Measurements from ENCODE around the gene CLOCK.

- TF ChIP-seq POLR2AphosphoS5 (IDR thresholded peaks at IDR 0.05) (no peak), CTCF (IDR thresholded peaks at IDR 0.05) (no peak), POLR2A (IDR thresholded peaks at IDR 0.05) (no peak)
Measured at GRCh38 chr4:55386840-55387239, 159.9 kb downstream of the CLOCK start.
